HG03520 (cell line): Measurements from ENCODE around the gene TNIK.

Experiments
- ATAC-seq: cut with Tn5 transposase; IDR thresholded peaks from one replicate; pipeline ENCODE4 v1.9.1; 2021; ENCODE audit warnings: mild to moderate bottlenecking, moderate library complexity; ENCODE audit not compliant: unreplicated experiment

Gene TNIK

GRCh38 chr3:171059978-171060377 lies 400.2 kb downstream of the TNIK start:
- no peak for ATAC-seq

- no peak for ATAC-seq
Measured at GRCh38 chr3:171058873-171059603, 401.2 kb downstream of the TNIK start.

GRCh38 chr3:171058058-171058457 lies 402.1 kb downstream of the TNIK start:
- no peak for ATAC-seq

GRCh38 chr3:171057072-171057471 lies 403.1 kb downstream of the TNIK start:
- ATAC-seq, result no peak

- no peak for ATAC-seq
Measured at GRCh38 chr3:171056528-171056927, 403.7 kb downstream of the TNIK start.

- no peak for ATAC-seq
Measured at GRCh38 chr3:171055336-171056178, 404.6 kb downstream of the TNIK start.

GRCh38 chr3:171054921-171055320 lies 405.3 kb downstream of the TNIK start:
- ATAC-seq, result no peak

- no peak for ATAC-seq
Measured at GRCh38 chr3:171054231-171054630, 406.0 kb downstream of the TNIK start.

GRCh38 chr3:171049861-171050444 lies 410.3 kb downstream of the TNIK start:
- peak; percentile 88 for ATAC-seq

GRCh38 chr3:171046760-171047159 lies 413.4 kb downstream of the TNIK start:
- ATAC-seq, result no peak

- no peak for ATAC-seq
Measured at GRCh38 chr3:171044835-171045793, 415.1 kb downstream of the TNIK start.

- ATAC-seq, result no peak
Measured at GRCh38 chr3:171044384-171044783, 415.8 kb downstream of the TNIK start.

- no peak for ATAC-seq
Measured at GRCh38 chr3:171039674-171040073, 420.5 kb downstream of the TNIK start.

- ATAC-seq, result no peak
Measured at GRCh38 chr3:171038342-171038741, 421.9 kb downstream of the TNIK start.

GRCh38 chr3:171028779-171029232 lies 431.4 kb downstream of the TNIK start:
- ATAC-seq, result no peak

GRCh38 chr3:171028025-171028778 lies 432.0 kb downstream of the TNIK start:
- no peak for ATAC-seq

GRCh38 chr3:171026597-171027293 lies 433.5 kb downstream of the TNIK start, which contains the start of gene SLC2A2:
Gene SLC2A2 (minus strand): TSS chr3:171026720. CDS start chr3:171026670, 50 bp downstream.
- no peak for ATAC-seq

GRCh38 chr3:171023566-171023965 lies 436.6 kb downstream of the TNIK start:
- ATAC-seq, result no peak

GRCh38 chr3:171021377-171021776 lies 438.8 kb downstream of the TNIK start:
- ATAC-seq, result no peak
